22Rv1 (cell line): ENCODE measurements around the gene COX7B2.

Experiments used
- ZFX ChIP-seq: fragments of 450-650 bp; IDR thresholded peaks from 2 replicates; pipeline ENCODE4 v1.6.1; 2017; ENCODE audit warnings: antibody characterized with exemption, borderline replicate concordance
- TF ChIP-seq, protein P1 (sequence below): fragments of 450-650 bp; IDR thresholded peaks from 2 replicates; pipeline ENCODE4 v1.5.1; 2017; ENCODE audit warnings: mild to moderate bottlenecking

DNA sequence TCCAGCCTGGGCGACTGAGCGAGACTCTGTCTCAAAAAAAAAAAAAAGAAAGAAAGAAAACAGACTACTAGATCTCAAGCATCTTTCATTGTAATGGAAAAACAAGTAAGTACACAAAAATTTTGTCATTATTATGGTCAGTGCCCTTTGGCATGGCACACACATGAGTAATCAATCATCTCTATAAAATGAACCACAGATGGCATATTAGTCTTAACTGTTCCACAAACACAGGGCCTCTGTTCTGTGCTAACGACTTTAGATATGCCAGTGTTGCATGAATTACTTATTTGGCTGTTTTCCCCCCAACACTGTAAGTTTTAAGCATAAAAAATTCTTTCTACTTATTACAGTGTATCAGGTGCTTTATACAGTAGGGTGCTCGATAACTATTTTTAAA, 90.4 kb downstream of the COX7B2 start:
- TF ChIP-seq, protein P1, sequence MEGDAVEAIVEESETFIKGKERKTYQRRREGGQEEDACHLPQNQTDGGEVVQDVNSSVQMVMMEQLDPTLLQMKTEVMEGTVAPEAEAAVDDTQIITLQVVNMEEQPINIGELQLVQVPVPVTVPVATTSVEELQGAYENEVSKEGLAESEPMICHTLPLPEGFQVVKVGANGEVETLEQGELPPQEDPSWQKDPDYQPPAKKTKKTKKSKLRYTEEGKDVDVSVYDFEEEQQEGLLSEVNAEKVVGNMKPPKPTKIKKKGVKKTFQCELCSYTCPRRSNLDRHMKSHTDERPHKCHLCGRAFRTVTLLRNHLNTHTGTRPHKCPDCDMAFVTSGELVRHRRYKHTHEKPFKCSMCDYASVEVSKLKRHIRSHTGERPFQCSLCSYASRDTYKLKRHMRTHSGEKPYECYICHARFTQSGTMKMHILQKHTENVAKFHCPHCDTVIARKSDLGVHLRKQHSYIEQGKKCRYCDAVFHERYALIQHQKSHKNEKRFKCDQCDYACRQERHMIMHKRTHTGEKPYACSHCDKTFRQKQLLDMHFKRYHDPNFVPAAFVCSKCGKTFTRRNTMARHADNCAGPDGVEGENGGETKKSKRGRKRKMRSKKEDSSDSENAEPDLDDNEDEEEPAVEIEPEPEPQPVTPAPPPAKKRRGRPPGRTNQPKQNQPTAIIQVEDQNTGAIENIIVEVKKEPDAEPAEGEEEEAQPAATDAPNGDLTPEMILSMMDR = no peak
- no peak for TF ChIP-seq ZFX
